ENCODE data around the gene CISH. TPM values are rescaled to one million over a fixed set of nuclear protein-coding genes. Genes with fewer than 3 reads are reported as not detected.
A peak's percentile ranks its signal among the peaks of the same experiment; 100 is the strongest.

CISH gene
- total RNA-seq, 4 donors from 2014 or later: 3.3 to 50.5 (median 20.3) TPM

- H3K4me3 ChIP-seq: peak overlapping the region in 2 of 4 donors; percentile 65 to 89
- H3K27ac ChIP-seq: peak overlapping the region; percentile 95 to 99 (median 96)
- no peaks in the 10 kb centered on the region for H3K27me3 ChIP-seq
- H3K9me3 ChIP-seq: no peaks in the 10 kb centered on the region
- peaks cover 4 to 28% of the 10 kb centered on the region in 2 donors for H3K36me3 ChIP-seq
- peaks cover 81 to 89% of the 10 kb centered on the region in 2 donors for H3K4me1 ChIP-seq
- ATAC-seq (no peak), DNase-seq (no peak)
- TF ChIP-seq POLR2A (IDR thresholded peaks at IDR 0.05) (peak; percentile 24 to 39), CTCF (IDR thresholded peaks at IDR 0.05 in 4 of 5, conservative IDR thresholded peaks at IDR 0.05 in 1 of 5) (no peak)
- intact Hi-C loops (cut with DNase I; ENCODE audit: low total_unique reads): no loop called here
- in situ Hi-C loops (cut with MboI; ENCODE audit: low sequenced_read_pairs in 4 of 4): loop anchor here in 1 of 4 donors (25.0 kb wide), 1 partner anchor 780 kb away; the partner anchor contains the start of genes MANF and RBM15B
These were observed 4.1 kb downstream of the CISH start for GRCh38 chr3:50607271-50608091.

- intact Hi-C loops (cut with DNase I; ENCODE audit: low total_unique reads) (no loop called here), in situ Hi-C loops (cut with MboI; ENCODE audit: low sequenced_read_pairs in 4 of 4) (loop anchor here in 1 of 4 donors (25.0 kb wide), 1 partner anchor 781 kb away; the partner anchor contains the start of genes MANF and RBM15B)
- ATAC-seq: no peak
- Histone ChIP-seq H3K27me3 (no peaks in the 10 kb centered on the region), H3K36me3 (peaks cover 4 to 28% of the 10 kb centered on the region in 2 donors), H3K9me3 (no peaks in the 10 kb centered on the region), H3K4me1 (peaks cover 86 to 96% of the 10 kb centered on the region in 2 donors), H3K4me3 (peak overlapping the region in 2 of 4 donors; percentile 65 to 89), H3K27ac (peak overlapping the region; percentile 95 to 99 (median 96))
- TF ChIP-seq POLR2A (IDR thresholded peaks at IDR 0.05): no peak
- TF ChIP-seq CTCF (IDR thresholded peaks at IDR 0.05 in 4 of 5, conservative IDR thresholded peaks at IDR 0.05 in 1 of 5): no peak
- no peak for DNase-seq
These were observed 5.0 kb downstream of the CISH start for GRCh38 chr3:50606596-50606995.

GRCh38 chr3:50605901-50606326 lies 5.7 kb downstream of the CISH start:
- Histone ChIP-seq H3K9me3 (no peaks in the 10 kb centered on the region), H3K4me3 (peak overlapping the region in 2 of 4 donors; percentile 65 to 89), H3K27me3 (no peaks in the 10 kb centered on the region), H3K4me1 (peaks cover 92 to 99% of the 10 kb centered on the region in 2 donors), H3K36me3 (peaks cover 4 to 28% of the 10 kb centered on the region in 2 donors), H3K27ac (peak overlapping the region; percentile 95 to 99 (median 96))
- DNase-seq: peak; percentile 79 to 82
- in situ Hi-C loops (cut with MboI; ENCODE audit: low sequenced_read_pairs in 4 of 4): loop anchor here in 1 of 4 donors (25.0 kb wide), 1 partner anchor 781 kb away; the partner anchor contains the start of genes MANF and RBM15B
- intact Hi-C loops (cut with DNase I; ENCODE audit: low total_unique reads): loop anchor here (2.0 kb wide), 1 partner anchor 19 kb away; no protein-coding TSS in a partner anchor
- ATAC-seq: peak; percentile 38 to 61
- TF ChIP-seq POLR2A (IDR thresholded peaks at IDR 0.05) (peak; percentile 69 to 74), CTCF (IDR thresholded peaks at IDR 0.05 in 4 of 5, conservative IDR thresholded peaks at IDR 0.05 in 1 of 5) (no peak)

GRCh38 chr3:50604628-50605588 lies 6.7 kb downstream of the CISH start:
- peak overlapping the region; percentile 95 to 99 (median 96) for H3K27ac ChIP-seq
- H3K36me3 ChIP-seq: peaks cover 4 to 28% of the 10 kb centered on the region in 2 donors
- TF ChIP-seq POLR2A (IDR thresholded peaks at IDR 0.05) (peak; percentile 21 to 30), CTCF (IDR thresholded peaks at IDR 0.05 in 4 of 5, conservative IDR thresholded peaks at IDR 0.05 in 1 of 5) (no peak)
- intact Hi-C loops (cut with DNase I; ENCODE audit: low total_unique reads) (loop anchor here (2.0 kb wide), 1 partner anchor 20 kb away; no protein-coding TSS in a partner anchor), in situ Hi-C loops (cut with MboI; ENCODE audit: low sequenced_read_pairs in 4 of 4) (loop anchor here in 1 of 4 donors (25.0 kb wide), 1 partner anchor 782 kb away; the partner anchor contains the start of genes MANF and RBM15B)
- H3K4me3 ChIP-seq: no peak overlapping the region
- H3K27me3 ChIP-seq: no peaks in the 10 kb centered on the region
- ATAC-seq (peak; percentile 52 to 61), DNase-seq (peak; percentile 93 to 96)
- H3K9me3 ChIP-seq: no peaks in the 10 kb centered on the region
- H3K4me1 ChIP-seq: peaks cover 94 to 99% of the 10 kb centered on the region in 2 donors
